GM12891 (cell line): ENCODE measurements around the gene FOXL3.

Experiments
- PAX5 ChIP-seq: IDR thresholded peaks from 2 replicates; pipeline ENCODE4 v1.6.1; 2011; ENCODE audit warnings: low read length, moderate library complexity, mild to moderate bottlenecking; ENCODE audit not compliant: insufficient read depth, severe bottlenecking
- POLR2A ChIP-seq: IDR thresholded peaks from 2 replicates; pipeline ENCODE4 v1.6.1; 2011; ENCODE audit warnings: low read depth, low read length, control low read depth
- POLR2AphosphoS5 ChIP-seq: IDR thresholded peaks from 2 replicates; pipeline ENCODE4 v1.6.1; 2011; ENCODE audit warnings: low read depth, low read length, control low read depth
- POU2F2 ChIP-seq: IDR thresholded peaks from 2 replicates; pipeline ENCODE4 v1.6.1; 2011; ENCODE audit warnings: low read depth, mild to moderate bottlenecking, control low read depth, low read length, moderate library complexity
- SPI1 ChIP-seq: IDR thresholded peaks from 2 replicates; pipeline ENCODE4 v1.6.1; 2011; ENCODE audit warnings: low read depth, low read length, control low read depth
- TAF1 ChIP-seq: IDR thresholded peaks from 2 replicates; pipeline ENCODE4 v1.6.1; 2011; ENCODE audit warnings: low read depth, low read length, control low read depth

DNA sequence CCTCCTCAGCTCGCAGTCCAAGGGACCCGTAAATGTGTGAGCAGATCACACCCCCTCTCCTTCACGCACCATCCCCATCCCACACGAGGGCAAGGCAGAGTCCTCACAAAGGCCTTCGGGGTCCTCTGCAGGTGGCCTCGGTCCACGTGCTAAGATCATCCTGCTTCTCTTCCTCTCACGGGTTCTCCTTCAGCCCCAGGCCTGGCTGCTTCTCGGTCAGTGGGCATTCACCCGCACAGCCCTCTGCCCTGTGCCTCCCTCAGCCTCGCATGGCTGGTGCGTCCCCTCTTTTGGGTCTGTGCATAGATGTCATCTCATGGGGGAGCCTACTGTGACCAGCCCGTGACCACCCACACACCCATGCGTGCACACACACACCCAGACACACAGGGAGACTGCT lies 17.3 kb upstream of the FOXL3 start:
- TF ChIP-seq TAF1 (no peak), POLR2AphosphoS5 (no peak), POLR2A (no peak), SPI1 (no peak), PAX5 (no peak), POU2F2 (no peak)
